H1 (cell line): ENCODE measurements around the gene DCX. TPM values are rescaled to one million over a fixed set of nuclear protein-coding genes. Genes with fewer than 3 reads are reported as not detected.

Experiments used
- CTCF ChIA-PET: fragments of 300-600 bp; sonication (Branson Sonifier 250); formaldehyde crosslinking; loops from one replicate; lab custom pipeline; 2021; ENCODE audit not compliant: partially characterized antibody; lab: Charles Lee
- POLR2A ChIA-PET: fragments of 300-600 bp; sonication (Branson Sonifier 250); formaldehyde crosslinking; loops from one replicate; lab custom pipeline; 2021; ENCODE audit warnings: inconsistent platforms; ENCODE audit not compliant: partially characterized antibody; lab: Charles Lee
- DNase-seq, 2 experiments: peaks; one replicate each; pipeline versions ENCODE4 v3.0.0 to v3.0.0-alpha.2; 2010 to 2022; ENCODE audit warnings: low spot score in 2 of 2, low read depth in 1 of 2, mixed read lengths in 1 of 2
- FAIRE-seq: peaks from 2 replicates; lab custom pipeline; 2011; peaks lifted over from hg19 to GRCh38; lab: Jason Lieb, UNC
- H2AFZ ChIP-seq: 2 replicates; pipeline ENCODE4 v1.8.1; 2012; ENCODE audit warnings: low read length, inconsistent platforms
- H2AK5ac ChIP-seq: 2 replicates; pipeline ENCODE4 v1.6.1; 2013; ENCODE audit warnings: low read depth, low read length
- H2BK120ac ChIP-seq: replicated peaks from 2 replicates; pipeline ENCODE3; 2013; ENCODE audit warnings: low read depth, low read length, inconsistent platforms
- H2BK12ac ChIP-seq: 2 replicates; pipeline ENCODE4 v1.6.1; 2013; ENCODE audit warnings: low read depth, low read length
- H2BK15ac ChIP-seq: 2 replicates; pipeline ENCODE4 v1.6.1; 2013; ENCODE audit warnings: low read length
- H2BK20ac ChIP-seq: 2 replicates; pipeline ENCODE4 v1.6.1; 2013; ENCODE audit warnings: low read length
- H2BK5ac ChIP-seq: 2 replicates; pipeline ENCODE4 v1.6.1; 2013; ENCODE audit warnings: low read depth, low read length
- H3K14ac ChIP-seq: 2 replicates; pipeline ENCODE4 v1.6.1; 2013; ENCODE audit warnings: inconsistent platforms; ENCODE audit not compliant: insufficient read length
- H3K18ac ChIP-seq: 2 replicates; pipeline ENCODE4 v1.6.1; 2013; ENCODE audit warnings: low read length; ENCODE audit errors: extremely low read depth
- H3K23ac ChIP-seq: 2 replicates; pipeline ENCODE4 v1.6.1; 2013; ENCODE audit warnings: inconsistent platforms; ENCODE audit not compliant: insufficient read length
- H3K23me2 ChIP-seq: 2 replicates; pipeline ENCODE4 v1.6.1; 2013; ENCODE audit warnings: low read depth, low read length
- H3K27ac ChIP-seq: 2 replicates; pipeline ENCODE4 v1.6.1; 2011; ENCODE audit warnings: low read depth, low read length, inconsistent platforms
- H3K27me3 ChIP-seq, 4 experiments: replicated peaks in 1 of 4; 1 replicate in 1 of 4; 2 replicates in 3 of 4; pipeline versions ENCODE4 v1.6.1 to v1.8.1; 2011 to 2013; ENCODE audit warnings: low read length in 3 of 4, mild to moderate bottlenecking in 3 of 4, inconsistent platforms in 2 of 4, mixed read lengths in 2 of 4, moderate library complexity in 1 of 4; ENCODE audit not compliant: control insufficient read depth in 3 of 4, insufficient read depth in 3 of 4; ENCODE audit errors: extremely low read depth in 1 of 4
- H3K36me3 ChIP-seq, 4 experiments: 2 replicates each; pipeline versions ENCODE4 v1.6.1 to v1.8.1; 2011 to 2013; ENCODE audit warnings: mild to moderate bottlenecking in 4 of 4, low read length in 3 of 4, moderate library complexity in 2 of 4, control low read depth in 1 of 4, inconsistent platforms in 1 of 4; ENCODE audit not compliant: insufficient read depth in 4 of 4, control insufficient read depth in 2 of 4
- H3K4ac ChIP-seq: replicated peaks from 2 replicates; pipeline ENCODE3; 2013; ENCODE audit warnings: low read length, low read depth, mixed read lengths, inconsistent platforms; ENCODE audit not compliant: insufficient read length
- H3K4me1 ChIP-seq, 4 experiments: replicated peaks in 1 of 4; 1 replicate in 1 of 4; 2 replicates in 3 of 4; pipeline versions ENCODE4 v1.6.1 to v1.8.1; 2011 to 2013; ENCODE audit warnings: low read length in 3 of 4, inconsistent platforms in 2 of 4, mixed read lengths in 1 of 4; ENCODE audit not compliant: insufficient read depth in 4 of 4, control insufficient read depth in 3 of 4
- H3K4me2 ChIP-seq, 2 experiments: 2 replicates each; pipeline versions ENCODE4 v1.6.1 to v1.8.1; 2011 to 2013; ENCODE audit warnings: low read depth in 2 of 2, low read length in 2 of 2, control low read depth in 1 of 2, inconsistent platforms in 1 of 2, mild to moderate bottlenecking in 1 of 2; ENCODE audit not compliant: insufficient read depth in 1 of 2
- H3K4me3 ChIP-seq, 4 experiments: fragments of 200-600, 300-600 bp in 1 of 4; sonication (generic), shearing (Covaris generic), sonication (Bioruptor Twin) in 1 of 4; 2 replicates each; pipeline versions ENCODE4 v1.5.1 to v1.8.1; 2011 to 2016; ENCODE audit warnings: low read length in 4 of 4, low read depth in 3 of 4, control low read depth in 2 of 4, inconsistent platforms in 2 of 4, mild to moderate bottlenecking in 2 of 4, mixed read lengths in 1 of 4, moderate library complexity in 1 of 4; ENCODE audit not compliant: insufficient read depth in 2 of 4; ENCODE audit errors: extremely low read depth in 1 of 4
- H3K56ac ChIP-seq: replicated peaks from 2 replicates; pipeline ENCODE3; 2013; ENCODE audit warnings: low read depth, mild to moderate bottlenecking, mixed read lengths, low read length, inconsistent platforms; ENCODE audit not compliant: insufficient read length
- H3K79me1 ChIP-seq: 2 replicates; pipeline ENCODE4 v1.6.1; 2013; ENCODE audit warnings: low read depth, low read length, control low read depth
- H3K79me2 ChIP-seq, 2 experiments: 2 replicates each; pipeline versions ENCODE4 v1.6.1 to v1.8.1; 2012 to 2013; ENCODE audit warnings: low read length in 2 of 2, mild to moderate bottlenecking in 2 of 2, inconsistent platforms in 1 of 2; ENCODE audit not compliant: insufficient read depth in 2 of 2, control insufficient read depth in 1 of 2
- H3K9ac ChIP-seq, 4 experiments: replicated peaks in 1 of 4; 1 replicate in 1 of 4; 2 replicates in 3 of 4; pipeline versions ENCODE4 v1.6.1 to v1.8.1; 2011 to 2013; ENCODE audit warnings: low read depth in 3 of 4, low read length in 3 of 4, control low read depth in 2 of 4, mild to moderate bottlenecking in 2 of 4, moderate library complexity in 2 of 4, inconsistent platforms in 1 of 4; ENCODE audit errors: extremely low read depth in 1 of 4
- H3K9me3 ChIP-seq, 2 experiments: 2 replicates each; pipeline versions ENCODE4 v1.6.1 to v1.8.1; 2012 to 2013; ENCODE audit warnings: mild to moderate bottlenecking in 2 of 2, moderate library complexity in 2 of 2, control low read depth in 1 of 2, inconsistent platforms in 1 of 2, low read depth in 1 of 2, low read length in 1 of 2, mixed read lengths in 1 of 2; ENCODE audit not compliant: insufficient read depth in 2 of 2
- H4K20me1 ChIP-seq, 2 experiments: replicated peaks in 1 of 2; 2 replicates each; pipeline versions ENCODE3 to v1.8.1; 2011 to 2013; ENCODE audit warnings: inconsistent platforms in 2 of 2, low read length in 2 of 2, mild to moderate bottlenecking in 1 of 2; ENCODE audit not compliant: insufficient read depth in 2 of 2, control insufficient read depth in 1 of 2
- H4K5ac ChIP-seq: 2 replicates; pipeline ENCODE4 v1.6.1; 2013; ENCODE audit warnings: low read length, low read depth, mixed read lengths, inconsistent platforms; ENCODE audit not compliant: insufficient read length
- H4K8ac ChIP-seq: 2 replicates; pipeline ENCODE4 v1.8.0; 2013; ENCODE audit warnings: mild to moderate bottlenecking, moderate library complexity, low read length, inconsistent platforms; ENCODE audit not compliant: insufficient read depth; ENCODE audit errors: extremely low read depth
- H4K91ac ChIP-seq: replicated peaks from 2 replicates; pipeline ENCODE3; 2013; ENCODE audit warnings: low read length, mixed read lengths, inconsistent platforms; ENCODE audit not compliant: insufficient read length
- ATF2 ChIP-seq: IDR thresholded peaks from 2 replicates; pipeline ENCODE4 v1.6.1; 2012; ENCODE audit warnings: low read length, inconsistent platforms
- BRCA1 ChIP-seq: IDR thresholded peaks from 2 replicates; pipeline ENCODE4 v1.6.1; 2012; ENCODE audit warnings: low read depth, low read length, improper control_type of control experiment
- EGR1 ChIP-seq: IDR thresholded peaks from 2 replicates; pipeline ENCODE4 v1.6.1; 2011; ENCODE audit warnings: low read depth, low read length, borderline replicate concordance
- RAD21 ChIP-seq, 2 experiments: IDR thresholded peaks in 1 of 2; conservative IDR thresholded peaks in 1 of 2; 2 replicates each; pipeline ENCODE4 v1.6.1; 2011; ENCODE audit warnings: low read depth in 2 of 2, low read length in 2 of 2, improper control_type of control experiment in 1 of 2, inconsistent platforms in 1 of 2, mild to moderate bottlenecking in 1 of 2, moderate library complexity in 1 of 2
- SP2 ChIP-seq: IDR thresholded peaks from 2 replicates; pipeline ENCODE4 v1.6.1; 2012; ENCODE audit warnings: mild to moderate bottlenecking, low read length, inconsistent platforms
- TAF7 ChIP-seq: optimal IDR thresholded peaks from 2 replicates; pipeline ENCODE3; 2011; ENCODE audit warnings: low read depth, mild to moderate bottlenecking, inconsistent platforms, low read length, moderate library complexity, borderline replicate concordance
- WGBS, 2 experiments: shearing (Covaris generic) in 1 of 2; methylation state at CpG; one replicate each; pipeline versions ENCODE4 v1.1.6 to v1.1.7; 2013 to 2015; ENCODE audit warnings: low lambda C conversion rate in 2 of 2, mixed read lengths in 2 of 2, inconsistent platforms in 1 of 2, low coverage in 1 of 2, missing lambda C conversion rate in 1 of 2; ENCODE audit not compliant: insufficient replicate concordance in 2 of 2, insufficient coverage in 1 of 2, insufficient read length in 1 of 2; ENCODE audit errors: extremely low coverage in 1 of 2, missing lambda C conversion rate in 1 of 2; 5-methylcytosine and 5-hydroxymethylcytosine counted together
- polyA plus RNA-seq, 7 experiments: library from polyadenylated mRNA; depleted of rRNA in 3 of 7; stranded (reverse) in 5 of 7; unstranded in 2 of 7; fragments of >200 nt in 5 of 7; fragments of 200-250 nt in 2 of 7; gene quantifications; 1 replicate in 5 of 7; 2 replicates in 1 of 7; 4 replicates in 1 of 7; pipeline versions ENCODE4 v1.2.1 to v1.2.3, GENCODE V29; 2011 to 2013; ENCODE audit warnings: missing spikeins in 2 of 7, mixed read lengths in 2 of 7
- total RNA-seq: library from RNA; stranded (reverse); fragmentation: NEBNext Ultra II Directional; extraction: Animal tissue kit (Norgen Biotek cat#: 25700); gene quantifications from 2 replicates; pipeline ENCODE4 v1.2.1, GENCODE V29; 2021

The DCX gene
- total and polyA plus RNA-seq, 2 of the 8 experiments (the other 6 are each of a cell fraction or from before 2014, with no cell fraction given) = 1.3 to 3.3 TPM

DNA sequence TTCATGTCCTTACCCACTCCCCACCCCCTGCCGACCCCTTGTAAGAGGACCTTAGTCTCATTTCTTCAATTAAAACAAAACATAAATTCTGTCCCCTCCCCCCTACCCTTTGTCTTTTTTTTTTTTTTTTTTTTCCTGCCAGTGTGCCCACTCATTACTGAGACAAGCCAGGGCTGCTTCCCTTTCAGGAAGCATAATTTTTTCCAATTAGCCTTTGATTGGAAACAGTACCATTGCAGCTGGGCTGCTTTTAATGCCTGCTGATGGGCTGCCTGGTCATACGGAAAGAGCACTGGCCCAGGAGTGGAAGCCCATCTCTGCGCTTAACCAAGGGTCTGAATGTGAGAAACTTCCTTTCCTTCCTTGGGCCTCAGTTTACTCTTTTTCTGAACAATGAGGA lies 123.2 kb downstream of the DCX start:
- Histone ChIP-seq H3K27me3 (no peaks in the 10 kb centered on the region), H2BK20ac (no peak overlapping the region), H3K23ac (no peak overlapping the region), H3K23me2 (no peaks in the 10 kb centered on the region), H3K4me3 (no peak overlapping the region), H3K9me3 (no peaks in the 10 kb centered on the region), H4K20me1 (no peaks in the 10 kb centered on the region), H3K14ac (no peak overlapping the region), H2AK5ac (no peak overlapping the region), H3K4ac (no peak overlapping the region), H4K91ac (no peak overlapping the region), H2BK15ac (no peak overlapping the region), H2BK12ac (no peak overlapping the region), H4K5ac (no peak overlapping the region), H2BK120ac (no peak overlapping the region), H3K27ac (no peak overlapping the region), H3K79me1 (no peaks in the 10 kb centered on the region), H4K8ac (no peak overlapping the region), H3K4me1 (no peaks in the 10 kb centered on the region), H3K4me2 (no peak overlapping the region), H3K56ac (no peak overlapping the region), H2BK5ac (no peak overlapping the region), H3K79me2 (no peaks in the 10 kb centered on the region), H3K36me3 (no peaks in the 10 kb centered on the region), H3K18ac (no peak overlapping the region), H3K9ac (no peak overlapping the region), H2AFZ (no peak overlapping the region)
- no peak for TF ChIP-seq SP2
- no peak for TF ChIP-seq TAF7
- no peak for TF ChIP-seq RAD21 (IDR thresholded peaks at IDR 0.05 in 1 of 2, conservative IDR thresholded peaks at IDR 0.05 in 1 of 2; ENCODE audit: low read depth in 2 of 2, low read length in 2 of 2)
- no peak for TF ChIP-seq EGR1
- TF ChIP-seq BRCA1 = no peak
- TF ChIP-seq ATF2 = no peak
- ChIA-PET POLR2A (no interaction called here), CTCF (interaction anchor here (0.9 kb wide), 1 partner anchor 119 kb away, joined by 3 read pairs; no protein-coding TSS in a partner anchor)
- WGBS, 2 experiments = 100% methylated on average over 2 of the region's 3 CpGs; no CpG with 5 or more reads in 1 of the 2 experiments
- DNase-seq (no peak), FAIRE-seq (no peak)
